DND-41 (cell line): ENCODE results near the gene CCNC.

Experiments used
- ATAC-seq: fragments of 200-7000 bp; cut with Tn5 transposase; 3 replicates; pipeline ENCODE4 v1.9.1; 2021; ENCODE audit warnings: low read depth; ENCODE audit not compliant: insufficient read depth
- DNase-seq: peaks from one replicate; pipeline ENCODE4 v3.0.0-alpha.2; 2020
- H2AFZ ChIP-seq: 2 replicates; pipeline ENCODE4 v1.6.0; 2012; ENCODE audit warnings: low read depth, low read length
- H3K27ac ChIP-seq: 2 replicates; pipeline ENCODE4 v1.5.1; 2012; ENCODE audit warnings: low read length, inconsistent platforms
- H3K27me3 ChIP-seq: fragments of 200-600 bp; sonication (generic); 2 replicates; pipeline ENCODE4 v1.6.0; 2012; ENCODE audit warnings: low read length, mild to moderate bottlenecking, inconsistent platforms; ENCODE audit not compliant: insufficient read depth, poor library complexity
- H3K36me3 ChIP-seq: 2 replicates; pipeline ENCODE4 v1.5.1; 2012; ENCODE audit warnings: low read length, inconsistent platforms; ENCODE audit not compliant: insufficient read depth
- H3K4me1 ChIP-seq: 2 replicates; pipeline ENCODE4 v1.5.1; 2012; ENCODE audit warnings: mild to moderate bottlenecking, low read length; ENCODE audit not compliant: insufficient read depth
- H3K4me2 ChIP-seq: 2 replicates; pipeline ENCODE4 v1.6.0; 2012; ENCODE audit warnings: mild to moderate bottlenecking, moderate library complexity, low read length, inconsistent platforms; ENCODE audit not compliant: insufficient read depth
- H3K4me3 ChIP-seq, 2 experiments: fragments of 200-600 bp in 1 of 2; shearing (Covaris generic) in 1 of 2; 2 replicates each; pipeline ENCODE4 v1.5.1; 2012 to 2016; ENCODE audit warnings: inconsistent platforms in 2 of 2, low read length in 2 of 2, mild to moderate bottlenecking in 2 of 2, low read depth in 1 of 2, moderate library complexity in 1 of 2
- H3K79me2 ChIP-seq: 2 replicates; pipeline ENCODE4 v1.6.0; 2012; ENCODE audit warnings: low read length, inconsistent platforms; ENCODE audit not compliant: insufficient read depth
- H3K9ac ChIP-seq: 2 replicates; pipeline ENCODE4 v1.6.0; 2012; ENCODE audit warnings: low read depth, mild to moderate bottlenecking, inconsistent platforms, low read length, moderate library complexity
- H3K9me3 ChIP-seq: 2 replicates; pipeline ENCODE4 v1.5.1; 2012; ENCODE audit warnings: low read length, moderate library complexity, mild to moderate bottlenecking, inconsistent platforms; ENCODE audit not compliant: insufficient read depth, severe bottlenecking
- H4K20me1 ChIP-seq: 2 replicates; pipeline ENCODE4 v1.6.0; 2012; ENCODE audit warnings: low read length; ENCODE audit not compliant: insufficient read depth
- CTCF ChIP-seq: IDR thresholded peaks from 2 replicates; pipeline ENCODE4 v1.5.1; 2012; ENCODE audit warnings: borderline replicate concordance, low read length, moderate library complexity, mild to moderate bottlenecking; ENCODE audit not compliant: poor library complexity, severe bottlenecking; ENCODE audit errors: extremely low read depth
- EZH2 ChIP-seq: IDR thresholded peaks from 3 replicates; pipeline ENCODE4 v1.6.1; 2012; ENCODE audit warnings: borderline replicate concordance, low read depth, mild to moderate bottlenecking, moderate library complexity, low read length, inconsistent platforms; ENCODE audit not compliant: severe bottlenecking

CCNC gene

GRCh38 chr6:99613705-99614429 is 45.4 kb upstream of the CCNC start:
- Histone ChIP-seq H3K4me3 (no peak overlapping the region), H3K36me3 (no peaks in the 10 kb centered on the region), H3K27ac (no peak overlapping the region), H2AFZ (no peak overlapping the region), H3K9me3 (no peaks in the 10 kb centered on the region), H3K4me2 (no peak overlapping the region), H3K9ac (no peak overlapping the region), H3K79me2 (no peaks in the 10 kb centered on the region), H3K4me1 (peaks cover 28% of the 10 kb centered on the region), H3K27me3 (no peaks in the 10 kb centered on the region), H4K20me1 (no peaks in the 10 kb centered on the region)
- ATAC-seq (no peak), DNase-seq (no peak)
- TF ChIP-seq CTCF = no peak
- no peak for TF ChIP-seq EZH2

- Histone ChIP-seq H4K20me1 (no peaks in the 10 kb centered on the region), H3K79me2 (no peaks in the 10 kb centered on the region), H3K27ac (no peak overlapping the region), H3K4me1 (peaks cover 28% of the 10 kb centered on the region), H3K36me3 (no peaks in the 10 kb centered on the region), H3K4me2 (no peak overlapping the region), H3K9me3 (no peaks in the 10 kb centered on the region), H3K9ac (no peak overlapping the region), H3K27me3 (no peaks in the 10 kb centered on the region), H2AFZ (no peak overlapping the region), H3K4me3 (no peak overlapping the region)
- TF ChIP-seq EZH2 (no peak), CTCF (no peak)
- ATAC-seq (no peak), DNase-seq (no peak)
Measured at GRCh38 chr6:99613409-99613704, 44.9 kb upstream of the CCNC start.

GRCh38 chr6:99612551-99613408 is 44.3 kb upstream of the CCNC start:
- no peak overlapping the region for H3K4me2 ChIP-seq
- H3K79me2 ChIP-seq = no peaks in the 10 kb centered on the region

More at GRCh38 chr6:99612551-99613408, 44.3 kb upstream of the CCNC start:
- TF ChIP-seq EZH2 (no peak), CTCF (no peak)
- Histone ChIP-seq H3K36me3 (no peaks in the 10 kb centered on the region), H3K4me1 (peaks cover 28% of the 10 kb centered on the region), H2AFZ (no peak overlapping the region), H3K27me3 (no peaks in the 10 kb centered on the region), H3K27ac (no peak overlapping the region), H3K9me3 (no peaks in the 10 kb centered on the region), H3K9ac (no peak overlapping the region), H3K4me3 (no peak overlapping the region), H4K20me1 (no peaks in the 10 kb centered on the region)
- DNase-seq (no peak), ATAC-seq (no peak)
